Naive thymus-derived CD4-positive, alpha-beta T cell (primary cell): ENCODE results near the gene TGFBR2. TPM values are rescaled to one million over a fixed set of nuclear protein-coding genes. Genes with fewer than 3 reads are reported as not detected.

ENCODE experiments used
- ATAC-seq: fragments of 150-1000 bp; cut with Tn5 transposase; 2 replicates; pipeline ENCODE4 v1.10.0; 2021; ENCODE audit warnings: mild to moderate bottlenecking, moderate library complexity
- CTCF ChIA-PET: fragments of 350-600 bp; sonication (Branson Sonifier 250); formaldehyde crosslinking; loops from one replicate; lab custom pipeline; 2021; ENCODE audit warnings: antibody characterized with exemption; lab: Charles Lee
- POLR2A ChIA-PET: fragments of 350-600 bp; sonication (Branson Sonifier 250); formaldehyde crosslinking; loops from one replicate; lab custom pipeline; 2021; ENCODE audit warnings: antibody characterized with exemption, inconsistent platforms; lab: Charles Lee
- DNase-seq, 9 donors: peaks; one replicate each; pipeline versions ENCODE4 v3.0.0 to v3.0.0-alpha.2; 2020 to 2022; ENCODE audit warnings: mixed read lengths in 1 of 9
- H3K27ac ChIP-seq: one replicate; pipeline ENCODE4 v1.7.0; 2013; ENCODE audit warnings: mild to moderate bottlenecking, low read depth, low read length, moderate library complexity
- H3K27me3 ChIP-seq, 2 donors: one replicate each; pipeline ENCODE4 v1.7.0; 2013; ENCODE audit warnings: low read length in 2 of 2, mild to moderate bottlenecking in 2 of 2, moderate library complexity in 2 of 2; ENCODE audit not compliant: control insufficient read depth in 2 of 2, insufficient read depth in 2 of 2
- H3K36me3 ChIP-seq, 3 experiments: 1 replicate in 2 of 3; 2 replicates in 1 of 3; pipeline ENCODE4 v1.7.0; 2013; ENCODE audit warnings: low read length in 3 of 3, mild to moderate bottlenecking in 3 of 3, moderate library complexity in 1 of 3; ENCODE audit not compliant: insufficient read depth in 3 of 3, control insufficient read depth in 2 of 3
- H3K4me1 ChIP-seq, 2 donors: one replicate each; pipeline ENCODE4 v1.7.0; 2013; ENCODE audit warnings: low read length in 2 of 2, mild to moderate bottlenecking in 2 of 2, moderate library complexity in 1 of 2; ENCODE audit not compliant: control insufficient read depth in 2 of 2, insufficient read depth in 2 of 2
- H3K4me3 ChIP-seq: 2 replicates; pipeline ENCODE4 v1.7.0; 2013; ENCODE audit warnings: mild to moderate bottlenecking, low read length
- H3K9me3 ChIP-seq, 3 experiments: 1 replicate in 2 of 3; 2 replicates in 1 of 3; pipeline ENCODE4 v1.7.0; 2013; ENCODE audit warnings: low read length in 3 of 3; ENCODE audit not compliant: control insufficient read depth in 2 of 3
- H3K27ac Mint-ChIP-seq, 9 donors: one replicate each; pipeline ENCODE4 v1.8.0; 2020 to 2022; ENCODE audit warnings: mixed read lengths in 9 of 9, mild to moderate bottlenecking in 8 of 9, moderate library complexity in 5 of 9, inconsistent platforms in 2 of 9
- H3K27me3 Mint-ChIP-seq, 5 donors: one replicate each; pipeline ENCODE4 v1.8.0; 2021 to 2022; ENCODE audit warnings: mixed read lengths in 5 of 5, mild to moderate bottlenecking in 1 of 5
- H3K36me3 Mint-ChIP-seq, 5 donors: one replicate each; pipeline ENCODE4 v1.8.0; 2020 to 2022; ENCODE audit warnings: mixed read lengths in 5 of 5, mild to moderate bottlenecking in 3 of 5, inconsistent platforms in 1 of 5
- H3K4me1 Mint-ChIP-seq, 7 donors: one replicate each; pipeline ENCODE4 v1.8.0; 2020 to 2022; ENCODE audit warnings: mixed read lengths in 7 of 7, mild to moderate bottlenecking in 3 of 7, inconsistent platforms in 1 of 7
- H3K4me3 Mint-ChIP-seq, 10 donors: one replicate each; pipeline ENCODE4 v1.8.0; 2020 to 2022; ENCODE audit warnings: mild to moderate bottlenecking in 10 of 10, mixed read lengths in 10 of 10, moderate library complexity in 6 of 10, inconsistent platforms in 2 of 10
- H3K9me3 Mint-ChIP-seq, 11 donors: one replicate each; pipeline ENCODE4 v1.8.0; 2020 to 2022; ENCODE audit warnings: mixed read lengths in 11 of 11, mild to moderate bottlenecking in 4 of 11, inconsistent platforms in 1 of 11, moderate library complexity in 1 of 11
- intact Hi-C, 2 donors: fragments of 100-400 bp; cut with micrococcal nuclease; formaldehyde crosslinking; loops; one replicate each; pipeline ENCODE4 v1.15.1; 2023
- polyA plus RNA-seq, 2 donors: library from polyadenylated mRNA; unstranded; fragments of 300-500 nt; fragmentation: Illumina TruSeq; gene quantifications; one replicate each; pipeline ENCODE4 v1.2.3, GENCODE V29; 2021
- total RNA-seq, 6 experiments: library from RNA in 5 of 6; stranded (reverse) in 5 of 6; gene quantifications; 1 replicate in 5 of 6; 2 replicates in 1 of 6; pipeline ENCODE4 v1.2.3 and lab custom pipeline; 2021 to 2026

TGFBR2 gene
- total and polyA plus RNA-seq, 7 experiments from 2014 or later = 63.0 to 263 (median 155) TPM

GRCh38 chr3:30638685-30639412 lies 32.4 kb downstream of the TGFBR2 start:
- ATAC-seq (no peak), DNase-seq (no peak)
- Histone ChIP-seq H3K27ac (peak overlapping the region; percentile 59), H3K4me3 (peak overlapping the region; percentile 21), H3K27me3 (no peaks in the 10 kb centered on the region), H3K4me1 (peaks cover 96 to 98% of the 10 kb centered on the region in 2 donors), H3K9me3 (no peaks in the 10 kb centered on the region), H3K36me3 (no peaks in the 10 kb centered on the region)
- intact Hi-C loops = no loop called here
- Mint-ChIP-seq H3K27me3 (no peaks in the 10 kb centered on the region), H3K27ac (peak overlapping the region; percentile 84 to 98 (median 95)), H3K9me3 (peaks cover 0 to 2% (median 0%) of the 10 kb centered on the region in 11 donors), H3K4me1 (peaks cover 76 to 99% (median 92%) of the 10 kb centered on the region in 7 donors), H3K4me3 (peak overlapping the region; percentile 40 to 88 (median 70)), H3K36me3 (peaks cover 0 to 33% (median 26%) of the 10 kb centered on the region in 5 donors)
- CTCF ChIA-PET = interaction anchor here (0.6 to 1.4 kb wide), 3 partner anchors 9 to 77 kb away, joined by 3 to 5 read pairs (median 4); no protein-coding TSS in a partner anchor
- POLR2A ChIA-PET = interaction anchor here (0.5 to 33.4 kb wide), 7 partner anchors 10 to 55 kb away, joined by 3 to 853 read pairs (median 6); partner anchors contain the start of gene TGFBR2

- Mint-ChIP-seq H3K4me3 (peak overlapping the region; percentile 28 to 88 (median 70)), H3K27ac (peak overlapping the region; percentile 84 to 98 (median 91)), H3K27me3 (no peaks in the 10 kb centered on the region), H3K9me3 (peaks cover 0 to 2% (median 0%) of the 10 kb centered on the region in 11 donors), H3K36me3 (peaks cover 0 to 32% (median 26%) of the 10 kb centered on the region in 5 donors), H3K4me1 (peaks cover 78 to 99% (median 95%) of the 10 kb centered on the region in 7 donors)
- peaks cover 96 to 97% of the 10 kb centered on the region in 2 donors for H3K4me1 ChIP-seq
- H3K27ac ChIP-seq = peak overlapping the region; percentile 59
- intact Hi-C loops = loop anchor here (1.0 to 5.0 kb wide), 2 partner anchors 9 to 33 kb away; partner anchors contain the start of gene TGFBR2 (in 1 of the 2)
- CTCF ChIA-PET = interaction anchor here (0.6 to 1.2 kb wide), 3 partner anchors 33 to 291 kb away, joined by 3 to 4 read pairs (median 3); no protein-coding TSS in a partner anchor
- H3K27me3 ChIP-seq = no peaks in the 10 kb centered on the region
- DNase-seq (no peak), ATAC-seq (peak; percentile 52)
- no peak overlapping the region for H3K4me3 ChIP-seq
- POLR2A ChIA-PET = interaction anchor here (1.3 to 33.4 kb wide), 5 partner anchors 11 to 54 kb away, joined by 4 to 853 read pairs (median 77); partner anchors contain the start of gene TGFBR2
- no peaks in the 10 kb centered on the region for H3K36me3 ChIP-seq
- no peaks in the 10 kb centered on the region for H3K9me3 ChIP-seq
Measured at GRCh38 chr3:30639937-30640336, 33.5 kb downstream of the TGFBR2 start.

GRCh38 chr3:30640851-30641250 lies 34.5 kb downstream of the TGFBR2 start:
- peaks cover 80 to 99% (median 95%) of the 10 kb centered on the region in 7 donors for H3K4me1 Mint-ChIP-seq
- Histone ChIP-seq H3K4me1 (peaks cover 96 to 97% of the 10 kb centered on the region in 2 donors), H3K27ac (peak overlapping the region; percentile 69), H3K9me3 (no peaks in the 10 kb centered on the region), H3K4me3 (no peak overlapping the region), H3K36me3 (peaks cover 0 to 7% (median 0%) of the 10 kb centered on the region in 3 experiments), H3K27me3 (no peaks in the 10 kb centered on the region)
- POLR2A ChIA-PET = interaction anchor here (0.9 to 33.4 kb wide), 7 partner anchors 13 to 53 kb away, joined by 3 to 853 read pairs (median 6); partner anchors contain the start of gene TGFBR2
- CTCF ChIA-PET = interaction anchor here (1.1 to 1.3 kb wide), 2 partner anchors 18 to 292 kb away, joined by 3 read pairs; no protein-coding TSS in a partner anchor
- intact Hi-C loops = loop anchor here (1.0 to 5.0 kb wide), 2 partner anchors 10 to 34 kb away; partner anchors contain the start of gene TGFBR2 (in 1 of the 2)
- H3K36me3 Mint-ChIP-seq = peaks cover 4 to 34% (median 31%) of the 10 kb centered on the region in 5 donors
- no peaks in the 10 kb centered on the region for H3K27me3 Mint-ChIP-seq
- H3K9me3 Mint-ChIP-seq = peaks cover 0 to 2% (median 0%) of the 10 kb centered on the region in 11 donors
- peak overlapping the region; percentile 84 to 98 (median 95) for H3K27ac Mint-ChIP-seq
- DNase-seq (no peak), ATAC-seq (no peak)
- H3K4me3 Mint-ChIP-seq = peak overlapping the region; percentile 65 to 89 (median 78)

- H3K36me3 ChIP-seq = peaks cover 0 to 15% (median 7%) of the 10 kb centered on the region in 3 experiments
- peak overlapping the region; percentile 69 for H3K27ac ChIP-seq
- peaks cover 0 to 2% (median 0%) of the 10 kb centered on the region in 11 donors for H3K9me3 Mint-ChIP-seq
- DNase-seq (no peak), ATAC-seq (no peak)
- CTCF ChIA-PET = interaction anchor here (0.6 to 1.3 kb wide), 3 partner anchors 17 to 24 kb away, joined by 3 to 8 read pairs (median 3); no protein-coding TSS in a partner anchor
- H3K36me3 Mint-ChIP-seq = peaks cover 11 to 38% (median 32%) of the 10 kb centered on the region in 5 donors
- POLR2A ChIA-PET = interaction anchor here (0.9 to 33.4 kb wide), 8 partner anchors 11 to 292 kb away, joined by 3 to 853 read pairs (median 15); partner anchors contain the start of gene TGFBR2
- peaks cover 96 to 97% of the 10 kb centered on the region in 2 donors for H3K4me1 ChIP-seq
- H3K4me1 Mint-ChIP-seq = peaks cover 81 to 99% (median 95%) of the 10 kb centered on the region in 7 donors
- H3K9me3 ChIP-seq = no peaks in the 10 kb centered on the region
- no peaks in the 10 kb centered on the region for H3K27me3 ChIP-seq
- peak overlapping the region; percentile 65 to 89 (median 78) for H3K4me3 Mint-ChIP-seq
- H3K4me3 ChIP-seq = peak overlapping the region; percentile 19
- H3K27ac Mint-ChIP-seq = peak overlapping the region; percentile 84 to 98 (median 95)
- no peaks in the 10 kb centered on the region for H3K27me3 Mint-ChIP-seq
- intact Hi-C loops = loop anchor here in 1 of 2 donors (5.0 kb wide), 1 partner anchor 34 kb away; the partner anchor contains the start of gene TGFBR2
Measured at GRCh38 chr3:30641416-30642251, 35.2 kb downstream of the TGFBR2 start.

GRCh38 chr3:30642849-30643361 lies 36.5 kb downstream of the TGFBR2 start:
- Mint-ChIP-seq H3K4me3 (peak overlapping the region; percentile 21 to 88 (median 74)), H3K4me1 (peaks cover 81 to 99% (median 94%) of the 10 kb centered on the region in 7 donors), H3K9me3 (no peaks in the 10 kb centered on the region), H3K36me3 (peaks cover 11 to 37% (median 27%) of the 10 kb centered on the region in 5 donors), H3K27me3 (no peaks in the 10 kb centered on the region), H3K27ac (peak overlapping the region; percentile 91 to 98 (median 95))
- peaks cover 95 to 97% of the 10 kb centered on the region in 2 donors for H3K4me1 ChIP-seq
- no peak for DNase-seq
- ATAC-seq = no peak
- ChIA-PET POLR2A (interaction anchor here (0.6 to 33.4 kb wide), 8 partner anchors 11 to 325 kb away, joined by 3 to 853 read pairs (median 14); partner anchors contain the start of gene TGFBR2), CTCF (interaction anchor here (0.6 to 0.9 kb wide), 2 partner anchors 18 to 36 kb away, joined by 3 to 5 read pairs; no protein-coding TSS in a partner anchor)
- no peaks in the 10 kb centered on the region for H3K9me3 ChIP-seq
- peaks cover 0 to 24% (median 14%) of the 10 kb centered on the region in 3 experiments for H3K36me3 ChIP-seq
- H3K27me3 ChIP-seq = no peaks in the 10 kb centered on the region
- peak overlapping the region; percentile 2 for H3K4me3 ChIP-seq
- intact Hi-C loops = loop anchor here (1.0 to 5.0 kb wide), 2 partner anchors 24 to 36 kb away; partner anchors contain the start of gene TGFBR2 (in 1 of the 2)
- H3K27ac ChIP-seq = peak overlapping the region; percentile 69
